Measurements from ENCODE around the gene NTRK1. TPM values are rescaled to one million over a fixed set of nuclear protein-coding genes. Genes with fewer than 3 reads are reported as not detected.

The NTRK1 gene
- polyA plus RNA-seq, 2 donors, result 0.06 to 0.08 TPM

DNA sequence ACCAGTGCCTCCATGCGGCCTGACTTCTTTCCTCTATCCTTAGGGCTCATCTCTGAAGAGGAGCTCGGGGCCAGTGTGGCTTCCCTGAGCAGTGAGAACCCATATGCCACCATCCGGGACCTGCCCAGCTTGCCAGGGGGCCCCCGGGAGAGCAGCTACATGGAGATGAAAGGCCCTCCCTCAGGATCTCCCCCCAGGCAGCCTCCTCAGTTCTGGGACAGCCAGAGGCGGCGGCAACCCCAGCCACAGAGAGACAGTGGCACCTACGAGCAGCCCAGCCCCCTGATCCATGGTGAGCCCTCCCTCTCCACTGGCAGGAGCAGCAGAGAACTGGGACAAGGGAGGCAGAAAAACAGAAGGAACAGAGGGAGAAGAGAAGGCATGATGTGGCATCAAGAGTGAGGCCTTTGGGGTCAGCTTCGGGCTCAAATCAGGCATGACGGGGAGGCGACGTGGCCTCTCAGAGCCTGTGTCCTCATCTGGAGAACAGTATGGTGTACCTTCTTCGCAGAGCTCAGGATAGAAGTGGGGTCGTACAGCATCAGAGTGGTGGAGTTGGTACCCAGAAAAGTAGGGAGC is 53.2 kb downstream of the NTRK1 start:
- Histone ChIP-seq H3K4me3 (ENCODE audit: low read depth in 1 of 2, low read length in 2 of 2) (no peak overlapping the region), H3K36me3 (ENCODE audit: control insufficient read depth in 2 of 2, insufficient read depth in 2 of 2, low read length in 1 of 2) (peaks cover 0 to 9% of the 10 kb centered on the region in 2 donors), H3K9me3 (ENCODE audit: control insufficient read depth in 2 of 2, insufficient read depth in 1 of 2, low read depth in 1 of 2, low read length in 1 of 2) (no peaks in the 10 kb centered on the region), H3K4me1 (ENCODE audit: control insufficient read depth in 2 of 2, insufficient read depth in 2 of 2, low read length in 1 of 2) (peaks cover 0 to under 1% of the 10 kb centered on the region in 2 donors), H3K27ac (ENCODE audit: low read depth in 2 of 2, low read length in 1 of 2) (no peak overlapping the region), H3K27me3 (ENCODE audit: control insufficient read depth in 1 of 2, insufficient read depth in 2 of 2, low read length in 2 of 2) (no peaks in the 10 kb centered on the region)
- 84 to 89% methylated on average over 13 of the region's 13 CpGs for WGBS, 2 donors

DNA sequence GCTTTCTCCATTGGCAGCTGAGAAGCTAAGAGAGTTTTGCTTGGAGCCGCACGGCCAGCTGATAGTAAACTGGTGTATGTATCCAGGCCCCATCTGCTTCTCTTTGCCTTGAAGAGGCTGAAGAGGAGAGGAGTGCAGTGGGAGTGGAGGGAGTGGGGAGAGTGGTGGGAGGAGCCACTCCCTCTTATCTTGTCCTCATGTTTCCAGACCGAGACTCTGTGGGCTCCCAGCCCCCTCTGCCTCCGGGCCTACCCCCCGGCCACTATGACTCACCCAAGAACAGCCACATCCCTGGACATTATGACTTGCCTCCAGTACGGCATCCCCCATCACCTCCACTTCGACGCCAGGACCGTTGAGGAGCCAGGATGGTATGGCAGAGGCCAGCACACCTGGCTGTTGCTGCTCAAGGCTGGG is 53.8 kb downstream of the NTRK1 start:
- WGBS, 2 donors, result 78 to 83% methylated on average over 9 of the region's 9 CpGs

DNA sequence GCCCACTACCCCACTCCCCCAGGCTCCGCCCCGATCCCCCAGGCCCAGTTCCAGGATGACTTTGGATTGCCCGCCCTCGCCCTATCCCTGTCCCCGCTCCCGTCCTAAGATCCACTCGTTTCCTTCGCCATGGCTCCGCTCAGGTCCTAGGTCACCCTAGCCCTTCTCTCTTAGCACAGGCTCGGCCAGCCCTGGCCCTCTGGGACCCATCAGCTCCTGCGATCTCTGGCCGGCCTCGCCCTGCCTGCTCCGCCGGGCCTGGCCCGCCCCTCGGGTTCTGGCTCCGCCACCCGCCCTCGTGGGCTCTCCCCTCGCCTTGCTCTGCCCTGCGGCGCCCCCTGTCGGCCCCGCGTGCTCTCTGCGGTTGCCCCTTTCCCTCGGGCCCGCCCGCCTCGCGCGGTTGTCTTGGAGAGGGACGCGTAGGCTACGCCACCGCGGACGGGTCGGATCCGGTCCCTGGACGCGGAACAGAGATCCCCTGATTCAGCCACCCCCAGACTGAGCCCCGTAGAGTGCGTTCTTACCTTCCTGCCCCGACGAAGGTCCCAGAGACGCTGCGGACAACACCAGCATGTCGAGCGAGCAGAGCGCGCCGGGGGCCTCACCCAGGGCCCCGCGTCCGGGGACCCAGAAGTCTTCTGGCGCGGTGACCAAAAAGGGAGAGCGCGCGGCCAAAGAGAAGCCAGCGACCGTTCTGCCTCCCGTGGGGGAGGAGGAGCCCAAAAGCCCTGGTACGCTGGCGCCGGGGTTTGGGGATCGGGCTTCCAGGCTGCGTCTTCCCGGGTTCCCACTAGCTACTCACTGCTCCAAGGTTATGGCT is 59.8 kb downstream of the NTRK1 start, which contains the start of gene LRRC71:
Gene LRRC71, plus strand, starts transcription at position 400 of the 820 bp plus-strand sequence. Its CDS starts 172 bp downstream, at position 572.
- H3K9me3 ChIP-seq (ENCODE audit: control insufficient read depth in 2 of 2, insufficient read depth in 1 of 2, low read depth in 1 of 2, low read length in 1 of 2), result peaks cover 0 to 3% of the 10 kb centered on the region in 2 donors
- H3K4me1 ChIP-seq (ENCODE audit: control insufficient read depth in 2 of 2, insufficient read depth in 2 of 2, low read length in 1 of 2), result peaks cover 0 to 8% of the 10 kb centered on the region in 2 donors
- no peaks in the 10 kb centered on the region for H3K36me3 ChIP-seq (ENCODE audit: control insufficient read depth in 2 of 2, insufficient read depth in 2 of 2, low read length in 1 of 2)
- H3K27ac ChIP-seq (ENCODE audit: low read depth in 2 of 2, low read length in 1 of 2), result no peak within 1 kb of the TSS
- peaks cover 0 to 28% of the 10 kb centered on the region in 2 donors for H3K27me3 ChIP-seq (ENCODE audit: control insufficient read depth in 1 of 2, insufficient read depth in 2 of 2, low read length in 2 of 2)
- peak within 1 kb of the TSS in 1 of 2 donors; percentile 6 for H3K4me3 ChIP-seq (ENCODE audit: low read depth in 1 of 2, low read length in 2 of 2)
- 7 to 8% methylated on average over 66 to 71 of the region's 71 CpGs for WGBS, 2 donors

More for the DNA sequence above, 53.8 kb downstream of the NTRK1 start:
- H3K27ac ChIP-seq (ENCODE audit: low read depth in 2 of 2, low read length in 1 of 2), result no peak overlapping the region
- H3K27me3 ChIP-seq (ENCODE audit: control insufficient read depth in 1 of 2, insufficient read depth in 2 of 2, low read length in 2 of 2), result no peaks in the 10 kb centered on the region
- H3K9me3 ChIP-seq (ENCODE audit: control insufficient read depth in 2 of 2, insufficient read depth in 1 of 2, low read depth in 1 of 2, low read length in 1 of 2), result no peaks in the 10 kb centered on the region
- H3K4me3 ChIP-seq (ENCODE audit: low read depth in 1 of 2, low read length in 2 of 2), result no peak overlapping the region
- H3K36me3 ChIP-seq (ENCODE audit: control insufficient read depth in 2 of 2, insufficient read depth in 2 of 2, low read length in 1 of 2), result peaks cover 0 to 9% of the 10 kb centered on the region in 2 donors
- H3K4me1 ChIP-seq (ENCODE audit: control insufficient read depth in 2 of 2, insufficient read depth in 2 of 2, low read length in 1 of 2), result no peaks in the 10 kb centered on the region

DNA sequence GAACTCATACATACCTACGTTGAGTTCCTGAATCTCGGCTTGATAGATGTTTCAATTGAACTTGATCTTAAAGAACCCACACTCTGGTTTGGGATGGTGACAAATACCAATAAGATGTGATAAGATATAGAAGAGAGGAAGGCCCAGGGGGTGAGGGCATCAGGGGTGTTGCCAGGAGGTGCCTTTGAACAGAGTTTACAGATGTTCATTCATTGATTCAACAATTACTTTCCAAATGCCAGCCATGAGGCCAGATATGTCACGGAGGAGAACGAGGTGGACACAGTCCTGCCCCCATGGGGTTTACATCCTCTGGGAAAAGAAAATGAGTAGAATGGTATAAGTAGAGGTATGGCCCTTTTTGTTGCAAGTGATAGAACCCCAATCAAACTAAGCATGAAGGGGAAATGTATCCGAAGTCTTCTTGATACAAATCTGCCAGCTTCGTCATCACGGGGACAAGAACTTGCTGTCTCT is 60.4 kb downstream of the NTRK1 start:
- 67% methylated on average over 7 of the region's 7 CpGs for WGBS, 2 donors
- Histone ChIP-seq H3K9me3 (ENCODE audit: control insufficient read depth in 2 of 2, insufficient read depth in 1 of 2, low read depth in 1 of 2, low read length in 1 of 2) (peaks cover 0 to 3% of the 10 kb centered on the region in 2 donors), H3K4me3 (ENCODE audit: low read depth in 1 of 2, low read length in 2 of 2) (no peak overlapping the region), H3K36me3 (ENCODE audit: control insufficient read depth in 2 of 2, insufficient read depth in 2 of 2, low read length in 1 of 2) (no peaks in the 10 kb centered on the region), H3K27ac (ENCODE audit: low read depth in 2 of 2, low read length in 1 of 2) (no peak overlapping the region), H3K27me3 (ENCODE audit: control insufficient read depth in 1 of 2, insufficient read depth in 2 of 2, low read length in 2 of 2) (peaks cover 0 to 30% of the 10 kb centered on the region in 2 donors), H3K4me1 (ENCODE audit: control insufficient read depth in 2 of 2, insufficient read depth in 2 of 2, low read length in 1 of 2) (peaks cover under 1 to 8% of the 10 kb centered on the region in 2 donors)

DNA sequence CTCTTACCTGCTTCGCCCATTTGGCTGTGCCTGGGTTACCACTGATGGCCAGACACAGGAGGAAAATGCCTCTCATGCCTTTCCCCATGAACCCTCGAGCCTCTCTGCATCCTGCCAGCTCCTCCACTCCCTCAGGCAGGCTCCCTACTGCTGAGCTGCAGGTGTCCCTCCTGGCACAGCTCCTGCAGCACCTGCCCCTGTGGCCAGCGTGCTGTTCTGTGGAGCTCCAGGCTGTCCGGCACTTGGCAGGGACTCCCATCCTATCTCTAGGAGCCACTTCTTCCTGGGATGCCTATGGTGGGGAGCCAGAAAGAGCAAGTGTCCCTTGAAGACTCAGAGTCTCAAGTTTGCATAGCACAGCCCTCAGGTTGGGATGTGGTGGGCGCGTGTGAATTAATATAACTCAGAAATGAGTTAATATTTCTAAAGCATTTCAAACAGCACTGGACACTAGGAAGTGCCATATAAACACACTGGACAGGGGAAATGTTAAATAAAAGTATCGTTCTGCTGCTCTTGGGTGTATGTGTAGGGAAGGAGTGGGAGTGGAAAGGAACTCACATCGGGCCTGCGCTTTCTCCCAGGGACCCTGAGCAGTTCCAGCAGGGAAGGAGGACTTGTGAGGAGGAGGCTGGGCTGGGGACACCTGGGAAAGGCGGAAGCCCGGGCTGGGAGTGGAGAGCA is 62.5 kb downstream of the NTRK1 start:
- H3K4me1 ChIP-seq (ENCODE audit: control insufficient read depth in 2 of 2, insufficient read depth in 2 of 2, low read length in 1 of 2), result peaks cover 2 to 14% of the 10 kb centered on the region in 2 donors
- H3K4me3 ChIP-seq (ENCODE audit: low read depth in 1 of 2, low read length in 2 of 2), result no peak overlapping the region
- H3K36me3 ChIP-seq (ENCODE audit: control insufficient read depth in 2 of 2, insufficient read depth in 2 of 2, low read length in 1 of 2), result no peaks in the 10 kb centered on the region
- H3K27ac ChIP-seq (ENCODE audit: low read depth in 2 of 2, low read length in 1 of 2), result no peak overlapping the region
- WGBS, 2 donors, result 12 to 18% methylated on average over 11 of the region's 11 CpGs
- H3K27me3 ChIP-seq (ENCODE audit: control insufficient read depth in 1 of 2, insufficient read depth in 2 of 2, low read length in 2 of 2), result peaks cover 0 to 39% of the 10 kb centered on the region in 2 donors
- H3K9me3 ChIP-seq (ENCODE audit: control insufficient read depth in 2 of 2, insufficient read depth in 1 of 2, low read depth in 1 of 2, low read length in 1 of 2), result peaks cover 0 to 10% of the 10 kb centered on the region in 2 donors

DNA sequence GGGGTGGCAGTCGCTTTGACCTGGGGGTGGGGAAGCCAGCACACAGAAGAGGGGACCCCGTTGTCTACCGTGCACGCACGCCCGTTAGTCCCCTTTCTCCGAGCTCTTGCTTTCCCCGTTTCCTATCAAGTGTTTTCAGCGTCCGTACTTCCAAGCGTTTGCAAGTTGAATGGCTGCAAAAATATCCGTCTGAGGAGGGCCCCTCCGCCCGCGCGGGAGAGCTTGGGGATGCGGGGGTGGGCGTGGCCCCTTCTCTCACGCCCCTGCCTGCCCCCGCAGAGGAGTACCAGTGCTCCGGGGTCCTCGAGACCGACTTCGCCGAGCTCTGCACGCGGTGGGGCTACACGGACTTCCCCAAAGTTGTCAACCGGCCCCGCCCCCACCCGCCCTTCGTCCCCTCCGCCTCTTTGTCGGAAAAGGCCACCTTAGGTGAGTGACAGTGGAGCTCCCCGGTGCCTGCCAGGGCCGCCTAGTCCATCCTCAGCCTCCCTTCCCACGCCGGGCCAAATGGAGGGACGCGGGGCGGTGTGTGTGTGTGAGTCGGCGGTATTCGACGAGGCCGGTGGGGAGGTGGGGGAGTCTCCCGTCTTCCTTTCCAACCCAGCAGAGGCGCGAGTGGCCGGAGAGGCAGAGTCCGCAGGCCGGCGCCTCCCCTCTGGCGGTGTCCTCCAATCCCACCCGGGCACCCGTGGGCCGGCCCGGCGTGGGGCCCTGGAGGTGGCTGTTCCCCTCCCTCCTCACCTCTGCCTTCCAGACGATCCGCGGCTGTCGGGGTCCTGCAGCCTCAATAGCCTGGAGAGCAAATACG is 63.2 kb downstream of the NTRK1 start:
- no peak overlapping the region for H3K4me3 ChIP-seq (ENCODE audit: low read depth in 1 of 2, low read length in 2 of 2)
- no peak overlapping the region for H3K27ac ChIP-seq (ENCODE audit: low read depth in 2 of 2, low read length in 1 of 2)
- H3K36me3 ChIP-seq (ENCODE audit: control insufficient read depth in 2 of 2, insufficient read depth in 2 of 2, low read length in 1 of 2), result no peaks in the 10 kb centered on the region
- peaks cover 2 to 14% of the 10 kb centered on the region in 2 donors for H3K4me1 ChIP-seq (ENCODE audit: control insufficient read depth in 2 of 2, insufficient read depth in 2 of 2, low read length in 1 of 2)
- 4 to 5% methylated on average over 59 to 64 of the region's 64 CpGs for WGBS, 2 donors
- peaks cover 0 to 39% of the 10 kb centered on the region in 2 donors for H3K27me3 ChIP-seq (ENCODE audit: control insufficient read depth in 1 of 2, insufficient read depth in 2 of 2, low read length in 2 of 2)
- H3K9me3 ChIP-seq (ENCODE audit: control insufficient read depth in 2 of 2, insufficient read depth in 1 of 2, low read depth in 1 of 2, low read length in 1 of 2), result peaks cover 0 to 10% of the 10 kb centered on the region in 2 donors

DNA sequence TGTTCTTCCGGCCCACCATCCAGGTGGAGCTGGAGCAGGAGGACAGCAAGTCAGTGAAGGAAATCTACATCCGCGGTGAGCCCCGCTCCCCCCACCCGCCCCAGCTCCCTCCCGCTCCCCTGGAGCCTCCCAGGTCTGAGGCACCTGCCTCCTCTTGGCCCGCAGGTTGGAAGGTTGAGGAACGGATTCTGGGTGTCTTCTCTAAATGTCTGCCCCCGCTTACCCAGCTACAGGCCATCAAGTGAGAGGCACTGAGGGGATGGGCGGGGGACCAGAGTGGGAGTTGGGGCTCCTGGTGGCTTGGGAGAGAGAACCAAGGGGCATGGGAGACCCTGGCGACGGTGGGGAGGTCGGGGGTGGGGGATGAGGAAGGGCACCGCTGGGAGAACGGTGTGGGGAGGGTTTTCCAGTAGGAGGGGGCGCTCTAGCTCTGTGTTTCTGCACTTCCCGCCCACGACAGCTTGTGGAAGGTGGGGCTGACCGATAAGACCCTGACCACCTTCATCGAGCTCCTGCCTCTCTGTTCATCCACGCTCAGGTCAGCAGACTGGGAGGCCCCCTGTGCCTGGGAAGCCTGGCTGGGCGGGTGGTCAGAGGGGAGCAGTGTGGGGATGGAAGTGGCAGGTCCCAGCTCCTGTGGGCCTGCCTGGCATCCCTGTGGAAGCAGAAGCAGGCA is 64.0 kb downstream of the NTRK1 start:
- Histone ChIP-seq H3K36me3 (ENCODE audit: control insufficient read depth in 2 of 2, insufficient read depth in 2 of 2, low read length in 1 of 2) (no peaks in the 10 kb centered on the region), H3K27me3 (ENCODE audit: control insufficient read depth in 1 of 2, insufficient read depth in 2 of 2, low read length in 2 of 2) (peaks cover 0 to 39% of the 10 kb centered on the region in 2 donors), H3K4me3 (ENCODE audit: low read depth in 1 of 2, low read length in 2 of 2) (no peak overlapping the region), H3K4me1 (ENCODE audit: control insufficient read depth in 2 of 2, insufficient read depth in 2 of 2, low read length in 1 of 2) (peaks cover 2 to 14% of the 10 kb centered on the region in 2 donors), H3K27ac (ENCODE audit: low read depth in 2 of 2, low read length in 1 of 2) (no peak overlapping the region), H3K9me3 (ENCODE audit: control insufficient read depth in 2 of 2, insufficient read depth in 1 of 2, low read depth in 1 of 2, low read length in 1 of 2) (peaks cover 0 to 10% of the 10 kb centered on the region in 2 donors)
- WGBS, 2 donors, result 42 to 48% methylated on average over 21 to 22 of the region's 22 CpGs

DNA sequence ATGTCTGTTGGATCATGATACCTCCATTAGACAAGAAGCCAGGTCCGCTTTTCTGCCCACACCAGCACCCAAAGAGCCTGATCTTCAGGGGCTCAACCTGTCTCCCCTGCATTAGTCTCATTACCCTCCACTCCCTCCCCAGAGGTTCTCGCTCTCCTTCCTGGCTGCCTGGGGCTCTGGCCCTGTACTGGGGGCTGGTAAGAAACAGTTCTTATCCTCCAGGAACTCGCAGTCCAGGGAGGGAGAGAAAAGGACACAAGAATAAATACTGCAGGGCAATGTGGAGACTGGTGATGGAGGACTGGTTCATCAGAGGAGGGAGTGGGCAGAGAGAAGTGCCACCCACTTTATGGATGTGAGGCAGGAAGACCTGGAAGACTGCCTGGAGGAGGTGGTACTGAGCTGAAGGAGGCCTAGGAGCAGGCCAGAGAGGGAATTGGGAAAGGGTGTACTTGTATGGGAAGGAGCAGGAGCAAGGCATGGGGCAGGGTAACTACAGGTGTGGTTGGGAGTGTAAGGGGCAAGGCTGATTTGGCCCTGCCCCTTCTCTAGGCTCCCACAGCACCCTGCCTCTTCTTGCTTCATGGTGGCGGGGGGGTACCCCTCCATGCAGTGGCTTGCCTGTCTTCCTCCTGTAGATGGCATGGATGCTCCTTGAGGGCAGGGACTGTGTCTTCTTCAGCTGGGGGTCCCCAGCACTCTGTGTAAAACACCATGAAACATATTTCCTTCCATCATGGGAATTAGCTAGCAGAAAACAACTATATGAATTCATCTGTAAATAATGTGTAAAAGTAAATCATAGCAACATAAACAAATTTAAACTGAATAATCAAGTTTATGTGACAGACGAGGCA is 64.7 kb downstream of the NTRK1 start:
- H3K4me3 ChIP-seq (ENCODE audit: low read depth in 1 of 2, low read length in 2 of 2), result no peak overlapping the region
- peaks cover 0 to 10% of the 10 kb centered on the region in 2 donors for H3K9me3 ChIP-seq (ENCODE audit: control insufficient read depth in 2 of 2, insufficient read depth in 1 of 2, low read depth in 1 of 2, low read length in 1 of 2)
- H3K27me3 ChIP-seq (ENCODE audit: control insufficient read depth in 1 of 2, insufficient read depth in 2 of 2, low read length in 2 of 2), result peaks cover 0 to 39% of the 10 kb centered on the region in 2 donors
- H3K4me1 ChIP-seq (ENCODE audit: control insufficient read depth in 2 of 2, insufficient read depth in 2 of 2, low read length in 1 of 2), result peaks cover 2 to 11% of the 10 kb centered on the region in 2 donors
- no peaks in the 10 kb centered on the region for H3K36me3 ChIP-seq (ENCODE audit: control insufficient read depth in 2 of 2, insufficient read depth in 2 of 2, low read length in 1 of 2)
- 82 to 85% methylated on average over 5 of the region's 5 CpGs for WGBS, 2 donors
- H3K27ac ChIP-seq (ENCODE audit: low read depth in 2 of 2, low read length in 1 of 2), result no peak overlapping the region

Data from esophagus (tissue), 2 donors.